AG09319 (cell line): ENCODE data around the gene EXOSC2.

ENCODE experiments used
- DNase-seq: peaks from one replicate; pipeline ENCODE4 v3.0.0-alpha.2; 2010; ENCODE audit warnings: low read depth; ENCODE audit errors: extremely low read depth
- CTCF ChIP-seq: IDR thresholded peaks from 2 replicates; pipeline ENCODE4 v1.5.1; 2011; ENCODE audit warnings: low read depth, mild to moderate bottlenecking, inconsistent platforms, low read length, moderate library complexity

The EXOSC2 gene

GRCh38 chr9:130668659-130669058 is 24.9 kb upstream of the EXOSC2 start:
- TF ChIP-seq CTCF: no peak
- no peak for DNase-seq

- no peak for DNase-seq
- no peak for TF ChIP-seq CTCF
Observed at GRCh38 chr9:130669965-130670364, 23.6 kb upstream of the EXOSC2 start.

- no peak for DNase-seq
- no peak for TF ChIP-seq CTCF
Observed at GRCh38 chr9:130670644-130671043, 22.9 kb upstream of the EXOSC2 start.

GRCh38 chr9:130672466-130672865 is 21.1 kb upstream of the EXOSC2 start:
- no peak for TF ChIP-seq CTCF
- DNase-seq: no peak

- no peak for DNase-seq
- TF ChIP-seq CTCF: no peak
Observed at GRCh38 chr9:130672933-130673615, 20.5 kb upstream of the EXOSC2 start.

GRCh38 chr9:130675396-130675795 is 18.2 kb upstream of the EXOSC2 start:
- DNase-seq: no peak
- no peak for TF ChIP-seq CTCF

GRCh38 chr9:130677252-130677651 is 16.3 kb upstream of the EXOSC2 start:
- TF ChIP-seq CTCF: no peak
- no peak for DNase-seq
